ENCODE data around the gene KCNA5. TPM values are rescaled to one million over a fixed set of nuclear protein-coding genes. Genes with fewer than 3 reads are reported as not detected.

KCNA5 gene
- total and polyA plus RNA-seq, 10 donors: 0.23 to 1.1 (median 0.58) TPM

GRCh38 chr12:5022025-5022424 lies 21.7 kb upstream of the KCNA5 start:
- DNase-seq: no peak
- WGBS, 5 donors: 83 to 91% (median 85%) methylated on average over 4 of the region's 4 CpGs
- intact Hi-C loops (cut with DNase I; ENCODE audit: low total_unique reads): loop anchor here (2.0 kb wide), 1 partner anchor 63 kb away; no protein-coding TSS in a partner anchor
- peaks cover 0 to 1% (median 0%) of the 10 kb centered on the region in 6 donors for H3K4me1 ChIP-seq
- TF ChIP-seq POLR2A (IDR thresholded peaks at IDR 0.05): no peak
- TF ChIP-seq CTCF (IDR thresholded peaks at IDR 0.05 in 8 of 11, conservative IDR thresholded peaks at IDR 0.05 in 3 of 11): no peak
- TF ChIP-seq POLR2AphosphoS5 (IDR thresholded peaks at IDR 0.05): no peak
- H3K36me3 ChIP-seq: no peaks in the 10 kb centered on the region
- H3K27ac ChIP-seq: no peak overlapping the region
- no peak overlapping the region for H3K4me3 ChIP-seq
- H3K27me3 ChIP-seq (replicated peaks in 1 of 7): peaks cover 0 to 15% (median 0%) of the 10 kb centered on the region in 7 donors
- no peaks in the 10 kb centered on the region for H3K9me3 ChIP-seq

- 18 to 28% (median 20%) methylated on average over 8 to 12 of the region's 12 CpGs for WGBS, 5 donors
- Histone ChIP-seq H3K27ac (no peak overlapping the region), H3K36me3 (no peaks in the 10 kb centered on the region), H3K9me3 (no peaks in the 10 kb centered on the region), H3K4me3 (no peak overlapping the region), H3K27me3 (replicated peaks in 1 of 7) (peaks cover 0 to 20% (median 0%) of the 10 kb centered on the region in 7 donors), H3K4me1 (peaks cover 0 to 6% (median 0%) of the 10 kb centered on the region in 6 donors)
- intact Hi-C loops (cut with DNase I; ENCODE audit: low total_unique reads): loop anchor here (2.0 kb wide), 1 partner anchor 62 kb away; no protein-coding TSS in a partner anchor
- peak; percentile 82 for DNase-seq
- TF ChIP-seq POLR2AphosphoS5 (IDR thresholded peaks at IDR 0.05): no peak
- TF ChIP-seq CTCF (IDR thresholded peaks at IDR 0.05 in 8 of 11, conservative IDR thresholded peaks at IDR 0.05 in 3 of 11): peak; percentile 75 to 92 (median 87)
Observed at GRCh38 chr12:5022465-5023061, 21.1 kb upstream of the KCNA5 start.

GRCh38 chr12:5023842-5024241 lies 19.8 kb upstream of the KCNA5 start:
- H3K27ac ChIP-seq: no peak overlapping the region
- H3K4me1 ChIP-seq: peaks cover 0 to 6% (median 0%) of the 10 kb centered on the region in 6 donors
- H3K9me3 ChIP-seq: no peaks in the 10 kb centered on the region
- H3K4me3 ChIP-seq: no peak overlapping the region
- no peaks in the 10 kb centered on the region for H3K36me3 ChIP-seq
- peaks cover 0 to 20% (median 0%) of the 10 kb centered on the region in 7 donors for H3K27me3 ChIP-seq (replicated peaks in 1 of 7)
- TF ChIP-seq POLR2A (IDR thresholded peaks at IDR 0.05): no peak
- no peak for TF ChIP-seq CTCF (IDR thresholded peaks at IDR 0.05 in 8 of 11, conservative IDR thresholded peaks at IDR 0.05 in 3 of 11)
- TF ChIP-seq POLR2AphosphoS5 (IDR thresholded peaks at IDR 0.05): no peak
- intact Hi-C loops (cut with DNase I; ENCODE audit: low total_unique reads): loop anchor here (2.0 kb wide), 1 partner anchor 61 kb away; no protein-coding TSS in a partner anchor
- DNase-seq: no peak
- 73 to 94% (median 88%) methylated on average over 5 to 6 of the region's 6 CpGs for WGBS, 5 donors

- 63 to 85% (median 72%) methylated on average over 4 of the region's 4 CpGs for WGBS, 5 donors
- Histone ChIP-seq H3K4me3 (no peak overlapping the region), H3K4me1 (peaks cover 0 to 6% (median 0%) of the 10 kb centered on the region in 6 donors), H3K9me3 (peaks cover 0 to 2% (median 0%) of the 10 kb centered on the region in 8 donors), H3K36me3 (no peaks in the 10 kb centered on the region), H3K27ac (no peak overlapping the region), H3K27me3 (replicated peaks in 1 of 7) (peaks cover 0 to 20% (median 0%) of the 10 kb centered on the region in 7 donors)
- intact Hi-C loops (cut with DNase I; ENCODE audit: low total_unique reads): no loop called here
- TF ChIP-seq POLR2A (IDR thresholded peaks at IDR 0.05) (no peak), CTCF (IDR thresholded peaks at IDR 0.05 in 8 of 11, conservative IDR thresholded peaks at IDR 0.05 in 3 of 11) (no peak), POLR2AphosphoS5 (IDR thresholded peaks at IDR 0.05) (no peak)
- DNase-seq: no peak
Observed at GRCh38 chr12:5026342-5026938, 17.2 kb upstream of the KCNA5 start.

All from spleen (tissue), 11 donors.